Colonic mucosa (tissue), 4 donors: ENCODE measurements around the gene PPP1R9B. TPM values are rescaled to one million over a fixed set of nuclear protein-coding genes. Genes with fewer than 3 reads are reported as not detected.

Experiments
- DNase-seq: peaks from one replicate; pipeline ENCODE4 v3.0.0-alpha.2; 2020
- H3K27ac ChIP-seq: fragments of 200-600 bp; one replicate; pipeline ENCODE4 v1.8.0; 2021
- H3K27me3 ChIP-seq: fragments of 200-600 bp; one replicate; pipeline ENCODE4 v1.8.0; 2021
- H3K36me3 ChIP-seq: fragments of 200-600 bp; one replicate; pipeline ENCODE4 v1.8.0; 2021
- H3K4me1 ChIP-seq: fragments of 200-600 bp; one replicate; pipeline ENCODE4 v1.8.0; 2021; ENCODE audit warnings: mild to moderate bottlenecking
- H3K4me3 ChIP-seq: fragments of 200-600 bp; one replicate; pipeline ENCODE4 v1.8.0; 2021
- H3K9ac ChIP-seq, 2 donors: one replicate each; pipeline ENCODE4 v1.7.0; 2013; ENCODE audit warnings: control low read depth in 2 of 2, low read depth in 2 of 2, low read length in 2 of 2
- H3K9me3 ChIP-seq: fragments of 200-600 bp; one replicate; pipeline ENCODE4 v1.8.0; 2021
- CTCF ChIP-seq: fragments of 200-600 bp; IDR thresholded peaks from one replicate; pipeline ENCODE4 v1.8.0; 2022; ENCODE audit warnings: antibody characterized with exemption, mild to moderate bottlenecking
- intact Hi-C: fragments of 100-400 bp; cut with DNase I; formaldehyde crosslinking; loops from one replicate; pipeline ENCODE4 v1.14.1; 2022
- total RNA-seq, 2 donors: library from RNA; stranded (reverse); fragmentation: NEBNext Ultra II Directional in 1 of 2; extraction: Animal tissue kit (Norgen Biotek cat#: 25700) in 1 of 2; gene quantifications; one replicate each; pipeline ENCODE4 v1.2.1, GENCODE V29; 2021
- donor health status: healthy.
- donor health status: DM: no; HTN: no; CAD: no.
- donor health status: DM: no; HTN: no; CAD: no.

PPP1R9B gene
- total RNA-seq, 2 donors from 2014 or later: 36.6 to 43.2 TPM

GRCh38 chr17:50152736-50153135 is 2.3 kb upstream of the PPP1R9B start:
- peak overlapping the region; percentile 91 for H3K27ac ChIP-seq
- intact Hi-C loops: loop anchor here (5.0 kb wide), 1 partner anchor 55 kb away; the partner anchor contains the start of gene PDK2
- no peaks in the 10 kb centered on the region for H3K27me3 ChIP-seq
- no peak for TF ChIP-seq CTCF
- no peaks in the 10 kb centered on the region for H3K4me1 ChIP-seq
- H3K36me3 ChIP-seq: no peaks in the 10 kb centered on the region
- no peaks in the 10 kb centered on the region for H3K9me3 ChIP-seq
- no peak overlapping the region for H3K4me3 ChIP-seq
- H3K9ac ChIP-seq: peak overlapping the region in 1 of 2 donors; percentile 88
- no peak for DNase-seq

- Histone ChIP-seq H3K36me3 (no peaks in the 10 kb centered on the region), H3K9ac (peak overlapping the region; percentile 41 to 88), H3K9me3 (no peaks in the 10 kb centered on the region), H3K27ac (peak overlapping the region; percentile 91), H3K27me3 (no peaks in the 10 kb centered on the region), H3K4me3 (peak overlapping the region; percentile 87), H3K4me1 (peaks cover 3% of the 10 kb centered on the region)
- TF ChIP-seq CTCF: no peak
- intact Hi-C loops: loop anchor here (5.0 kb wide), 1 partner anchor 55 kb away; the partner anchor contains the start of gene PDK2
- DNase-seq: peak; percentile 95
These were observed 1.6 kb upstream of the PPP1R9B start for GRCh38 chr17:50151937-50152547.

GRCh38 chr17:50151041-50151936 is 812 bp upstream of the PPP1R9B start:
- Histone ChIP-seq H3K4me1 (peaks cover 9% of the 10 kb centered on the region), H3K36me3 (no peaks in the 10 kb centered on the region), H3K27me3 (no peaks in the 10 kb centered on the region), H3K27ac (peak overlapping the region; percentile 91), H3K9me3 (no peaks in the 10 kb centered on the region), H3K4me3 (peak overlapping the region; percentile 87), H3K9ac (peak overlapping the region; percentile 76 to 89)
- peak; percentile 94 for DNase-seq
- intact Hi-C loops: loop anchor here (5.0 kb wide), 1 partner anchor 54 kb away; the partner anchor contains the start of gene PDK2
- peak; percentile 37 for TF ChIP-seq CTCF

GRCh38 chr17:50149417-50150353 is 792 bp downstream of the PPP1R9B start:
- Histone ChIP-seq H3K4me1 (peaks cover 9% of the 10 kb centered on the region), H3K27ac (peak overlapping the region; percentile 91), H3K27me3 (no peaks in the 10 kb centered on the region), H3K4me3 (peak overlapping the region; percentile 87), H3K9me3 (no peaks in the 10 kb centered on the region), H3K9ac (peak overlapping the region; percentile 74 to 89), H3K36me3 (no peaks in the 10 kb centered on the region)
- no peak for DNase-seq
- intact Hi-C loops: loop anchor here (5.0 kb wide), 1 partner anchor 52 kb away; the partner anchor contains the start of gene PDK2
- no peak for TF ChIP-seq CTCF

- H3K27me3 ChIP-seq: no peaks in the 10 kb centered on the region
- DNase-seq: no peak
- H3K36me3 ChIP-seq: no peaks in the 10 kb centered on the region
- no peak for TF ChIP-seq CTCF
- peaks cover 9% of the 10 kb centered on the region for H3K4me1 ChIP-seq
- peak overlapping the region; percentile 74 to 89 for H3K9ac ChIP-seq
- H3K9me3 ChIP-seq: no peaks in the 10 kb centered on the region
- peak overlapping the region; percentile 87 for H3K4me3 ChIP-seq
- intact Hi-C loops: no loop called here
- peak overlapping the region; percentile 91 for H3K27ac ChIP-seq
These were observed 1.4 kb downstream of the PPP1R9B start for GRCh38 chr17:50149091-50149416.
